ENCODE measurements around the gene IQGAP2.

Gene IQGAP2

DNA sequence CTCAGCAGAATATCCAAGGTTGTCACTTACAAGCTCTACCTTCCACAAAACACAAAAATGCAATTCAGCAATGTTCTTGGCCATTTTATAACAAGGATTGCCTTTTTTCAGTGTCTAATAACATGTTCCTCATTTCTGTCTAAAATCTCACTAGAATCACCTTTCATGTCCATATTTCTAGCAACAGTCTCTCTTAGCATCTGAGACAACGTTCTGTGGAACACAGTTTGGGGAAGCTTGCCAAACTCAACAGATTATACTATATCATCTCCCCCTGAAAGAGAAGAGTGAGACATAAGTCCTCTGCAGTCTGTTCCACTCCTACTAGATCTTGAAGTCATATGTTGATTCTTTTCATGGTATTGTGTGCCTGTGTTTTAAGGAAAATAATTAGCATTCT is 149.5 kb downstream of the IQGAP2 start:
- H3K9me3 ChIP-seq (ENCODE audit: control insufficient read depth, low read length) = no peaks in the 10 kb centered on the region
- no peak for DNase-seq
- H3K23ac ChIP-seq (ENCODE audit: low read length in 2 of 2) = no peak overlapping the region
- peaks cover 13 to 14% of the 10 kb centered on the region in 2 experiments for H3K27me3 ChIP-seq (ENCODE audit: control insufficient read depth in 1 of 2, insufficient read depth in 1 of 2, low read length in 2 of 2)
- no peak overlapping the region for H2BK12ac ChIP-seq (ENCODE audit: low read length in 2 of 2)
- H2AK5ac ChIP-seq (ENCODE audit: low read length, severe bottlenecking) = no peak overlapping the region
- no peak overlapping the region for H3K14ac ChIP-seq (ENCODE audit: low read length in 2 of 2)
- H3K4me3 ChIP-seq (ENCODE audit: insufficient read depth in 1 of 2, low read depth in 1 of 2, low read length in 2 of 2) = no peak overlapping the region
- H3K27ac ChIP-seq (ENCODE audit: low read length, poor library complexity, severe bottlenecking) = no peak overlapping the region
- no peak overlapping the region for H3K4me2 ChIP-seq (ENCODE audit: low read length, poor library complexity, severe bottlenecking)
- H3K4ac ChIP-seq (ENCODE audit: low read depth in 1 of 2, low read length in 2 of 2) = no peak overlapping the region
- no peaks in the 10 kb centered on the region for H3K36me3 ChIP-seq (ENCODE audit: control insufficient read depth in 1 of 2, insufficient read depth in 2 of 2, low read depth in 1 of 2, low read length in 2 of 2)
- no peaks in the 10 kb centered on the region for H3K79me1 ChIP-seq (replicated peaks; ENCODE audit: low read length, poor library complexity, severe bottlenecking)
- no peak overlapping the region for H3K9ac ChIP-seq (ENCODE audit: low read length)
- 71% methylated on average over 1 of the region's 1 CpG for WGBS
- H4K91ac ChIP-seq (ENCODE audit: low read length) = no peak overlapping the region
- H3K18ac ChIP-seq (ENCODE audit: low read depth in 1 of 2, low read length in 2 of 2) = no peak overlapping the region
- no peak overlapping the region for H2BK5ac ChIP-seq (ENCODE audit: low read depth, low read length, poor library complexity, severe bottlenecking)
- no peak overlapping the region for H2BK120ac ChIP-seq (ENCODE audit: low read depth, low read length)
- no peak overlapping the region for H4K8ac ChIP-seq (ENCODE audit: low read length)
- H2BK15ac ChIP-seq (ENCODE audit: low read depth, poor library complexity, severe bottlenecking) = no peak overlapping the region
- H3K4me1 ChIP-seq (ENCODE audit: control insufficient read depth, insufficient read depth, low read depth, low read length) = no peaks in the 10 kb centered on the region
- no peak overlapping the region for H2AFZ ChIP-seq (ENCODE audit: low read depth, low read length)

DNA sequence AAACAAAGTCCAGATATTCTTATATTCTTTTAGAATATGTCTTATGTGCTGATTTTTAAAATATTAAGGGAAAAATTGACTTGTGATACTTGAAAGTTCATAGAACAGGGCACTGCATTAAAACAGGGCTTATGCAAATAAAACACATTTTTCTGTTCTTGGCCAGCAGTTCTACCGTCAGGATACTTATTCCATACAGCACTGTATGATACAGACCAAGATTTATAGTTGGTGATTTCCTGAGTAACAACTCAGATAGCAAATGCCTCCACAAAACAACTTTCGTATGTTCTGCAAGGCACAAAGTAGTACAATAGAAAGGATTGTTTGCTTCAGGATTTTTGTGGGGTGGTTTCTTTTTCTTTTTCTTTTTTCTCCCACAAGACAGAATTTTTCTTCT is 150.2 kb downstream of the IQGAP2 start:
- Histone ChIP-seq H3K4me3 (ENCODE audit: insufficient read depth in 1 of 2, low read depth in 1 of 2, low read length in 2 of 2) (no peak overlapping the region), H3K36me3 (ENCODE audit: control insufficient read depth in 1 of 2, insufficient read depth in 2 of 2, low read depth in 1 of 2, low read length in 2 of 2) (no peaks in the 10 kb centered on the region), H3K27ac (ENCODE audit: low read length, poor library complexity, severe bottlenecking) (no peak overlapping the region), H3K14ac (ENCODE audit: low read length in 2 of 2) (no peak overlapping the region), H3K4me2 (ENCODE audit: low read length, poor library complexity, severe bottlenecking) (no peak overlapping the region), H3K18ac (ENCODE audit: low read depth in 1 of 2, low read length in 2 of 2) (no peak overlapping the region), H3K27me3 (ENCODE audit: control insufficient read depth in 1 of 2, insufficient read depth in 1 of 2, low read length in 2 of 2) (peaks cover 8 to 14% of the 10 kb centered on the region in 2 experiments), H2BK5ac (ENCODE audit: low read depth, low read length, poor library complexity, severe bottlenecking) (no peak overlapping the region), H2BK120ac (ENCODE audit: low read depth, low read length) (no peak overlapping the region), H2AK5ac (ENCODE audit: low read length, severe bottlenecking) (no peak overlapping the region), H3K23ac (ENCODE audit: low read length in 2 of 2) (no peak overlapping the region), H3K79me1 (replicated peaks; ENCODE audit: low read length, poor library complexity, severe bottlenecking) (no peaks in the 10 kb centered on the region), H2BK12ac (ENCODE audit: low read length in 2 of 2) (no peak overlapping the region), H3K9ac (ENCODE audit: low read length) (no peak overlapping the region), H2AFZ (ENCODE audit: low read depth, low read length) (no peak overlapping the region), H3K9me3 (ENCODE audit: control insufficient read depth, low read length) (no peaks in the 10 kb centered on the region), H3K4ac (ENCODE audit: low read depth in 1 of 2, low read length in 2 of 2) (no peak overlapping the region), H2BK15ac (ENCODE audit: low read depth, poor library complexity, severe bottlenecking) (no peak overlapping the region), H3K4me1 (ENCODE audit: control insufficient read depth, insufficient read depth, low read depth, low read length) (no peaks in the 10 kb centered on the region), H4K91ac (ENCODE audit: low read length) (no peak overlapping the region), H4K8ac (ENCODE audit: low read length) (no peak overlapping the region)
- no peak for DNase-seq
- 83% methylated on average over 1 of the region's 2 CpGs for WGBS

DNA sequence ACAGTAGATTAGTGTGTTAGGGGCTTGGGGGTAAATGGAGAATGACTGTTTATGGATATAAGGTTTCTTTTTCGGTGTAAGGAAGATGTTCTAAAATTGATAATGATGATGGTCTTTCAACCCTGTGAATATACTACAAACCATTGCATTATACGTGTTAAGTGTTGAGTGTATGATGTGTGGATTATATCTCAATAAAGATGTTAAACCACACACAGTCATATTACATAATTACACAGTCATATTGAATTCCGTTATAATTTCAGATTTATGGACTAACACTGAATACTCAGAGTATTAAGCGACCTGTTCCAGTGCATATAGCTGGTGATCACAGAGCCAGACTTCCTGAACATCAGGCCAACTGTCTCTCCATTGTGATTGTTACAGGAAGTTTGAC is 152.0 kb downstream of the IQGAP2 start:
- no peak for DNase-seq
- Histone ChIP-seq H4K8ac (ENCODE audit: low read length) (no peak overlapping the region), H3K4me1 (ENCODE audit: control insufficient read depth, insufficient read depth, low read depth, low read length) (no peaks in the 10 kb centered on the region), H3K36me3 (ENCODE audit: control insufficient read depth in 1 of 2, insufficient read depth in 2 of 2, low read depth in 1 of 2, low read length in 2 of 2) (no peaks in the 10 kb centered on the region), H2BK15ac (ENCODE audit: low read depth, poor library complexity, severe bottlenecking) (no peak overlapping the region), H3K18ac (ENCODE audit: low read depth in 1 of 2, low read length in 2 of 2) (no peak overlapping the region), H2AFZ (ENCODE audit: low read depth, low read length) (no peak overlapping the region), H2BK5ac (ENCODE audit: low read depth, low read length, poor library complexity, severe bottlenecking) (no peak overlapping the region), H3K4me3 (ENCODE audit: insufficient read depth in 1 of 2, low read depth in 1 of 2, low read length in 2 of 2) (no peak overlapping the region), H3K9ac (ENCODE audit: low read length) (no peak overlapping the region), H2BK12ac (ENCODE audit: low read length in 2 of 2) (no peak overlapping the region), H3K27ac (ENCODE audit: low read length, poor library complexity, severe bottlenecking) (no peak overlapping the region), H3K79me1 (replicated peaks; ENCODE audit: low read length, poor library complexity, severe bottlenecking) (no peaks in the 10 kb centered on the region), H3K9me3 (ENCODE audit: control insufficient read depth, low read length) (no peaks in the 10 kb centered on the region), H3K14ac (ENCODE audit: low read length in 2 of 2) (no peak overlapping the region), H3K4ac (ENCODE audit: low read depth in 1 of 2, low read length in 2 of 2) (no peak overlapping the region), H2BK120ac (ENCODE audit: low read depth, low read length) (no peak overlapping the region), H2AK5ac (ENCODE audit: low read length, severe bottlenecking) (no peak overlapping the region), H4K91ac (ENCODE audit: low read length) (no peak overlapping the region), H3K23ac (ENCODE audit: low read length in 2 of 2) (no peak overlapping the region), H3K27me3 (ENCODE audit: control insufficient read depth in 1 of 2, insufficient read depth in 1 of 2, low read length in 2 of 2) (peaks cover 0 to 14% of the 10 kb centered on the region in 2 experiments), H3K4me2 (ENCODE audit: low read length, poor library complexity, severe bottlenecking) (no peak overlapping the region)
- 97% methylated on average over 3 of the region's 4 CpGs for WGBS

DNA sequence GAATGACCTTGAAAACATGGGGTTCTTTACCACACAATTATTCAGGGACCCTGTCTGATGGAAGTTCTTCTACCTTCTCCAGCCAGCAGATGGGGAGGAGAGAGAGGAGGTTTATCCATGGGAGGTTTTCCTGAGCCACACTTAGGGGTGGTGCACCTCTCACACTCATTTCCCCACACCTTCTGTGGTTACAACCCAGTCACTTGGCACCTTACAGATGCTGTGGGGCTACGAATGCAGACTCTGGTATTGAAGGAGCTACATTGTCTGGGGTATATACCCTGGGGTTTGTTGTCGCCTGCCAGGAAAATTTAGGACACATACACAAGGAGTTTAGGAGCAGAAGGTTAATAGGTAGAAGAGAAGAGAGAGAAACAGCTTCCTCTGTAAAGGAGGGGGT is 152.6 kb downstream of the IQGAP2 start:
- no peak overlapping the region for H3K4ac ChIP-seq (ENCODE audit: low read depth in 1 of 2, low read length in 2 of 2)
- no peak overlapping the region for H4K91ac ChIP-seq (ENCODE audit: low read length)
- no peaks in the 10 kb centered on the region for H3K79me1 ChIP-seq (replicated peaks; ENCODE audit: low read length, poor library complexity, severe bottlenecking)
- H3K27me3 ChIP-seq (ENCODE audit: control insufficient read depth in 1 of 2, insufficient read depth in 1 of 2, low read length in 2 of 2) = peaks cover 0 to 14% of the 10 kb centered on the region in 2 experiments
- H3K23ac ChIP-seq (ENCODE audit: low read length in 2 of 2) = no peak overlapping the region
- H3K4me2 ChIP-seq (ENCODE audit: low read length, poor library complexity, severe bottlenecking) = no peak overlapping the region
- H3K18ac ChIP-seq (ENCODE audit: low read depth in 1 of 2, low read length in 2 of 2) = no peak overlapping the region
- H3K9me3 ChIP-seq (ENCODE audit: control insufficient read depth, low read length) = no peaks in the 10 kb centered on the region
- H2BK12ac ChIP-seq (ENCODE audit: low read length in 2 of 2) = no peak overlapping the region
- H2AFZ ChIP-seq (ENCODE audit: low read depth, low read length) = no peak overlapping the region
- no peak overlapping the region for H4K8ac ChIP-seq (ENCODE audit: low read length)
- H2BK5ac ChIP-seq (ENCODE audit: low read depth, low read length, poor library complexity, severe bottlenecking) = no peak overlapping the region
- H2AK5ac ChIP-seq (ENCODE audit: low read length, severe bottlenecking) = no peak overlapping the region
- no peak for DNase-seq
- H3K4me1 ChIP-seq (ENCODE audit: control insufficient read depth, insufficient read depth, low read depth, low read length) = no peaks in the 10 kb centered on the region
- H3K36me3 ChIP-seq (ENCODE audit: control insufficient read depth in 1 of 2, insufficient read depth in 2 of 2, low read depth in 1 of 2, low read length in 2 of 2) = no peaks in the 10 kb centered on the region
- WGBS = 83% methylated on average over 2 of the region's 2 CpGs
- no peak overlapping the region for H2BK120ac ChIP-seq (ENCODE audit: low read depth, low read length)
- H3K9ac ChIP-seq (ENCODE audit: low read length) = no peak overlapping the region
- no peak overlapping the region for H2BK15ac ChIP-seq (ENCODE audit: low read depth, poor library complexity, severe bottlenecking)
- no peak overlapping the region for H3K27ac ChIP-seq (ENCODE audit: low read length, poor library complexity, severe bottlenecking)
- H3K4me3 ChIP-seq (ENCODE audit: insufficient read depth in 1 of 2, low read depth in 1 of 2, low read length in 2 of 2) = no peak overlapping the region
- no peak overlapping the region for H3K14ac ChIP-seq (ENCODE audit: low read length in 2 of 2)
